Glutamatergic neuron (in vitro differentiated cells): Measurements from ENCODE around the gene FEM1B. TPM values are rescaled to one million over a fixed set of nuclear protein-coding genes. Genes with fewer than 3 reads are reported as not detected.
A peak's percentile ranks its signal among the peaks of the same experiment; 100 is the strongest.

Experiments used
- DNase-seq: peaks from one replicate; pipeline ENCODE4 v3.0.0; 2022
- H3K27ac Mint-ChIP-seq: one replicate; pipeline ENCODE4 v1.8.0; 2020; ENCODE audit warnings: mild to moderate bottlenecking, mixed read lengths, inconsistent platforms; ENCODE audit not compliant: unreplicated experiment
- H3K27me3 Mint-ChIP-seq: one replicate; pipeline ENCODE4 v1.8.0; 2020; ENCODE audit warnings: mild to moderate bottlenecking, moderate library complexity, mixed read lengths, inconsistent platforms; ENCODE audit not compliant: unreplicated experiment
- H3K36me3 Mint-ChIP-seq: one replicate; pipeline ENCODE4 v1.8.0; 2020; ENCODE audit warnings: mild to moderate bottlenecking, mixed read lengths, inconsistent platforms; ENCODE audit not compliant: unreplicated experiment
- H3K4me1 Mint-ChIP-seq: one replicate; pipeline ENCODE4 v1.8.0; 2020; ENCODE audit warnings: mild to moderate bottlenecking, low read depth, mixed read lengths, inconsistent platforms; ENCODE audit not compliant: unreplicated experiment
- H3K4me3 Mint-ChIP-seq: one replicate; pipeline ENCODE4 v1.8.0; 2020; ENCODE audit warnings: mild to moderate bottlenecking, mixed read lengths, inconsistent platforms; ENCODE audit not compliant: unreplicated experiment
- H3K9me3 Mint-ChIP-seq: one replicate; pipeline ENCODE4 v1.8.0; 2020; ENCODE audit warnings: mild to moderate bottlenecking, moderate library complexity, mixed read lengths, inconsistent platforms; ENCODE audit not compliant: unreplicated experiment
- total RNA-seq: library from RNA; stranded (reverse); fragmentation: NEBNext Ultra II Directional; extraction: Animal tissue kit (Norgen Biotek cat#: 25700); gene quantifications from one replicate; pipeline ENCODE4 v1.2.1, GENCODE V29; 2021; ENCODE audit not compliant: unreplicated experiment
- TF ChIP-seq, protein P1 (sequence below): fragments of 200-600 bp; sonication (generic); IDR thresholded peaks from one replicate; pipeline ENCODE4 v1.5.0; 2021; ENCODE audit not compliant: partially characterized antibody, unreplicated experiment

Gene FEM1B
- total RNA-seq, 1 donor from 2014 or later: 69.6 TPM

DNA sequence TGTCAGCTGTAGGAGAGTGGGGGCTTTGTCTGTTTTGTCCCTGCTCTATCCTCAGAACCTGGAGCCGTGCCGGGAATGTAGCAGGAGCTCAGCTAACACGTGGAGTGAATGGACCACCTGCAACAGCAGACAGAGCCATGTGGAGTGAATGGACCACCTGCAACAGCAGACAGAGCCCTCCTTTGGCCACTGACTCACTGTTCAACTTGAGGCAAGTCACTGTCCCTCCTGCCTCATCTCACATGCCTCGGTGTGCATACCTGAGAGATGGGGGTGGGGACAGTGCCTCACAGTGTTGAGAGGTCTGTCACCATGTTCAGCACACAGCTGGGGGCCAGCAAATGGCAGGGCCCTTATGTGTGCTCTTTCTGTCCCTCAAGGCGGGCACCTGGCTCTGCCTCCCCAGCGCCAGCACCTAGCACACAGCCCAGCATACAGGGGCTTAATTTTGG, 27.9 kb downstream of the FEM1B start:
- DNase-seq: no peak
- peaks cover 5% of the 10 kb centered on the region for H3K27me3 Mint-ChIP-seq
- peaks cover 20% of the 10 kb centered on the region for H3K4me1 Mint-ChIP-seq
- H3K9me3 Mint-ChIP-seq: peaks cover 4% of the 10 kb centered on the region
- no peak overlapping the region for H3K4me3 Mint-ChIP-seq
- no peaks in the 10 kb centered on the region for H3K36me3 Mint-ChIP-seq
- TF ChIP-seq, protein P1, sequence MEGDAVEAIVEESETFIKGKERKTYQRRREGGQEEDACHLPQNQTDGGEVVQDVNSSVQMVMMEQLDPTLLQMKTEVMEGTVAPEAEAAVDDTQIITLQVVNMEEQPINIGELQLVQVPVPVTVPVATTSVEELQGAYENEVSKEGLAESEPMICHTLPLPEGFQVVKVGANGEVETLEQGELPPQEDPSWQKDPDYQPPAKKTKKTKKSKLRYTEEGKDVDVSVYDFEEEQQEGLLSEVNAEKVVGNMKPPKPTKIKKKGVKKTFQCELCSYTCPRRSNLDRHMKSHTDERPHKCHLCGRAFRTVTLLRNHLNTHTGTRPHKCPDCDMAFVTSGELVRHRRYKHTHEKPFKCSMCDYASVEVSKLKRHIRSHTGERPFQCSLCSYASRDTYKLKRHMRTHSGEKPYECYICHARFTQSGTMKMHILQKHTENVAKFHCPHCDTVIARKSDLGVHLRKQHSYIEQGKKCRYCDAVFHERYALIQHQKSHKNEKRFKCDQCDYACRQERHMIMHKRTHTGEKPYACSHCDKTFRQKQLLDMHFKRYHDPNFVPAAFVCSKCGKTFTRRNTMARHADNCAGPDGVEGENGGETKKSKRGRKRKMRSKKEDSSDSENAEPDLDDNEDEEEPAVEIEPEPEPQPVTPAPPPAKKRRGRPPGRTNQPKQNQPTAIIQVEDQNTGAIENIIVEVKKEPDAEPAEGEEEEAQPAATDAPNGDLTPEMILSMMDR: no peak
- no peak overlapping the region for H3K27ac Mint-ChIP-seq

- peaks cover 9% of the 10 kb centered on the region for H3K27me3 Mint-ChIP-seq
- no peak for DNase-seq
- H3K4me1 Mint-ChIP-seq: peaks cover 30% of the 10 kb centered on the region
- H3K9me3 Mint-ChIP-seq: peaks cover 5% of the 10 kb centered on the region
- no peak overlapping the region for H3K4me3 Mint-ChIP-seq
- TF ChIP-seq, protein P1: no peak
- no peak overlapping the region for H3K27ac Mint-ChIP-seq
- H3K36me3 Mint-ChIP-seq: no peaks in the 10 kb centered on the region
These were observed 29.8 kb downstream of the FEM1B start for GRCh38 chr15:68307131-68307928.

DNA sequence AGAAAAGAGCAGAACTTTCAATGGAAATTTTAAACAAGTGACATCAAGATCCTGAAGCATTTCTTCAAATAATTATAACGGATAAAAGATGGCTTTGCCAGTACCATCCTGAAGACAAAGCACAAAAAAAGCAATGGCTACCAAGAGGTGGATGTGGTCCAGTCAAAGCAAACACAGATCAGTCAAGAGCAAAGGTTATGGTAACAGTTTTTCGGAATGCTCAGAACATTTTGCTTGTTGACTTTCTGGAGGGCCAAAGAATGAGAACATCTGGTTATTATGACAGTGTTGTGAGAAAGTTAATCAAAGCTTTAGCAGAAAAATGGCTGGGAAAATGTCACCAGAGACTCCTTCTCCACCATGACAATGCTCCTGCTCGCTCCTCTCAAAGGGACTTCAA, 31.5 kb downstream of the FEM1B start:
- no peaks in the 10 kb centered on the region for H3K36me3 Mint-ChIP-seq

DNA sequence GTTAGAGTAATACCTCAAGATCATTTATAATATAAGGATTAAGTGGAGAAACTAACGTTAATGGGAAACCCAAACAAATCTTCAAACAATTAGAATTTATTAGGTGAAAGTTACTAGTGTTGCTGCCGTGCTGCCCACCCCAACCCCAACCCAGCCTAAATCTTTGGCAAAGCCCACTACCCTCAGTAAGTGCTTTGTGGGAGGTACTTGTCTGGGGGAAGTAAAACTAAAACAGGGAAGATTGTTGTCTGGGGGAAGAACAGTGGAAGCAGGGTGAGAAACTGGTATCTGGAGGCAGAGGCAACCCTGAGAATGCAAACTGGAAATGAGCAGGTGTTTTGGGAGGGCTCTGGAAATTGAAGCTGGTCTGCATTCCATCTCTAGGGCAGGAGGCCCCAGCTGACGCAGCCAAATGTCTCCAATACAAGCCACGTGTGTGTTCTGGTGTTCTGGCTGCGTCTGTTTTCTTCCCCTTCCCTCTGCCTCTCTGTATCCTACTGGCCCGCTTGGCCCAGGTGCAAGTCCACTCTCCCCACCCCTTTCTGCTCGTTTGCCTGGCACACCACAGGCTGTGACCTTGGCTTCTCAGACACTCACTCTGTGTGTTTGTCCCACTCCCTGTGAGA, 32.7 kb downstream of the FEM1B start:
- peaks cover 10% of the 10 kb centered on the region for H3K27me3 Mint-ChIP-seq
- peaks cover 3% of the 10 kb centered on the region for H3K9me3 Mint-ChIP-seq
- H3K4me1 Mint-ChIP-seq: peaks cover 41% of the 10 kb centered on the region
- peak; percentile 53 for DNase-seq
- no peaks in the 10 kb centered on the region for H3K36me3 Mint-ChIP-seq
- peak overlapping the region; percentile 82 for H3K27ac Mint-ChIP-seq
- no peak overlapping the region for H3K4me3 Mint-ChIP-seq
- TF ChIP-seq, protein P1: no peak

More for the DNA sequence above, 31.5 kb downstream of the FEM1B start:
- Mint-ChIP-seq H3K9me3 (peaks cover 4% of the 10 kb centered on the region), H3K27me3 (peaks cover 11% of the 10 kb centered on the region), H3K27ac (no peak overlapping the region), H3K4me1 (peaks cover 41% of the 10 kb centered on the region), H3K4me3 (no peak overlapping the region)
- no peak for DNase-seq
- TF ChIP-seq, protein P1: no peak
